NCI-H146 (cell line): ENCODE data around the gene LPP.

Source experiments
- DNase-seq: peaks from one replicate; lab custom pipeline; 2025; lab: John Stamatoyannopoulos, UW

Gene LPP

DNA sequence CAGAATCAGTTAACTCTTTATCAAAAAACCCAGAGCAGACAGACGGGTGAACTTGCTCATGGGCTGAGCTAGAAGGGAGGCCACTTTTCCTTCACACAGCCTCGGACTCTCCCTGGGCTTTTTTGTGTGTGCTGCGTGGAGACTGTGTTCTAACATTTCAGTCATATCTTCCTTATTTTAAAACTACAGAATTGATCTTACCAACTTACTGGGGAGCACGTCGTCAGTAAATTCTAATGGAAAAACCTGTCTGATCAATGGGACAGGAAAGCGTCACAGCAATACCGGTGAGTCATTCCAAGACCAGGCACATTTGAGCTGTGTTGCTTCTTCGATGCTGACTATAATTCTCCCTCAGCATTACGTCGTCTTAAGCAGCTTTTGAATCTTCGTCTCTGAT lies 145.1 kb downstream of the LPP start:
- no peak for DNase-seq

GRCh38 chr3:188299708-188300107 lies 145.8 kb downstream of the LPP start:
- DNase-seq: no peak

- DNase-seq: no peak
Measured at GRCh38 chr3:188301147-188301546, 147.2 kb downstream of the LPP start.

GRCh38 chr3:188303286-188303799 lies 149.4 kb downstream of the LPP start:
- DNase-seq: no peak

DNA sequence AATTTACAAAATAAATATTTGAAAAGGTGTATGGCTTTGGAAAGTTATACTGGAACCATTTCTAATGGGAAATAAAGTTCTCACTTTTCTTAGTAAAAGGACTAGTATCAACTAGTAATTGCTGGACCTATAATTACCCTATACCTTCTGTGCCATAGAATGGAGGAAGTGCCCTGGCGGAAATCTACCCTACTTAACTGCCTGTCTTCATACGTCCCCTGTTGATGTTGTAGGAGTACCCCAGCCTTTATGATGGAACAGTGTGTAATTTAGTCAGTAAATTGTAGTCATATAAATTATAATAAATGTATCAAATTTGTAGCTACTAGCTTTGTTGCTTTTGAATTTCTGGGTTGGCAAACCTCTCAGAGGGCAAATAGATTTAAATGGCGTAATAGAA lies 149.9 kb downstream of the LPP start:
- DNase-seq: no peak

DNA sequence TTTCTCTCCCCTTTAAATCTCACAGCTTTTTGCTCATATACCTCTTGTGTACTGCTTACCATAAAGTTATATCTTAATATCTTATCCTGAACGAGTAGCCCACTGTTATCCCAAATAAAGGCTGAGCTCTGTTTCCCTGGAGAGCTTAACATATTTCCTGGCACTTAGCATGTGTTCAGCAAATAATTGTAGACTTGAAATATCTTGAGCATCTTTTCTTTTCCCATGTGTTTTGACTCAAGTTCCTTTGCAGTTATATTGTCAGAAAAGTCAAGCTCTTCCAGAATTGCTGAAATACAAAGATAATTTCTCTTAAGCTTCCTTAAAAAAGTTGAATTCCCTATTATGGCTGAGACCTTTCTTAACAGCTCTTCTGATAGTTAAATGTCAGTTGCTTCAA lies 150.5 kb downstream of the LPP start:
- DNase-seq: no peak

- no peak for DNase-seq
Measured at GRCh38 chr3:188305220-188305619, 151.3 kb downstream of the LPP start.

- DNase-seq: no peak
Measured at GRCh38 chr3:188306435-188307005, 152.6 kb downstream of the LPP start.

DNA sequence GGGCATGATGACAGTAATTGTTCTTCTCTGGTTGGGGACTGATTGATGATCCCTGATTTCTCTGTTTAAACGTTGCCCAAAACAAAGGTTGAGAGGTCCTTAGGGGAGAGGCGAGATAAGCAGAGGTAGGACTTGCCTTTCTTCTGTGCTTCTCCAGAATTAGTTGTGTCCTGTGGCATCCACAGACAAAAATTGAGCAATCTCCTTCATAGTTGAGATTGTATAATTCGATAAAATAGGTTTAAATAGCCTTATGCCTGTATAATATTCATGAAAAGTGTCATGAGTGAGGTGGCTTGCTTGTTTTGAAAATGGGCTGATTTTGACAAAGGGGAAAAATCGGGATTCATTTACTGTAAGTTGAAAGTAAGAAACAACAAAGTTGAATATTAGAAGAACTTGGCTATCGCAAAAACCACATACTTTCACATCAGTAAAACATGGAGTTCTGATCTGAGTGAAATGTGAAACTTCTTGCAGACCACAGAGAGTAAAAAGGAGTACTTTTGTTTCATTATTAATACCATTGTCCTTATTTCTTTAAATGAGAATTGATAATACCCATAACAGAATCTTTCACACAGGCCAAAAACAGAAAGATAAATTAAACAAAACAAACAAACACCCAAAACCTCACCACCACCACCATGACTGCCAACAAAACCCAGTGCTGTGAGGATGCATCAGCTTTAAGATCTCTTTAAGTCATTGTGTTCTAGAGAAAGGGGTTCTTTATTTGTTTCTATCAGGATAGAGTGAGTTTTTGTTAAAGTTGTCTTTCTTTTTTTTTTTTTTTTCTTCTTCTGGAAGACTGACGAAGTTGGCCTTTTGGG lies 155.7 kb downstream of the LPP start:
- DNase-seq: no peak

DNA sequence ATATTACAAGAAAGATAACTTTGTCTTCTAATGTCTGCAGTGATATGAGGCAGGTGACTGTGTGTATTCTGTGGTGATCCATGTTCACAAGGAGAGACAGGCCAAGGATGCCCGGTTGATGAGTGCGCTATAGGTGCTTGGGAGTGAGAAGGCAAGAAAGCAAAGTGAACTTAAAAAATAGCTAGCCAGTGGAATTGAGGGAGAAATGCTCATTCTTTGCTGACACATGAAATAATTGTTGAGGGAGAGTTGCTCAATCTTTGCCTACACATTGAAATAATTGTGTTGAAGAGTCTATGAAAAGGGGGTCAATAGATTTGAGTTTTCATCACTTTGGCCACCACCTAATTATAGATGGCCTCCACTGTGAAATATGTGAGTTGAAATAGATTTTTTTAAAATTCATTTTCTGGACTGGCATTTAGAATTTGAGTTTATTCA lies 156.3 kb downstream of the LPP start:
- DNase-seq: no peak

GRCh38 chr3:188315553-188315952 lies 161.6 kb downstream of the LPP start:
- DNase-seq: no peak

DNA sequence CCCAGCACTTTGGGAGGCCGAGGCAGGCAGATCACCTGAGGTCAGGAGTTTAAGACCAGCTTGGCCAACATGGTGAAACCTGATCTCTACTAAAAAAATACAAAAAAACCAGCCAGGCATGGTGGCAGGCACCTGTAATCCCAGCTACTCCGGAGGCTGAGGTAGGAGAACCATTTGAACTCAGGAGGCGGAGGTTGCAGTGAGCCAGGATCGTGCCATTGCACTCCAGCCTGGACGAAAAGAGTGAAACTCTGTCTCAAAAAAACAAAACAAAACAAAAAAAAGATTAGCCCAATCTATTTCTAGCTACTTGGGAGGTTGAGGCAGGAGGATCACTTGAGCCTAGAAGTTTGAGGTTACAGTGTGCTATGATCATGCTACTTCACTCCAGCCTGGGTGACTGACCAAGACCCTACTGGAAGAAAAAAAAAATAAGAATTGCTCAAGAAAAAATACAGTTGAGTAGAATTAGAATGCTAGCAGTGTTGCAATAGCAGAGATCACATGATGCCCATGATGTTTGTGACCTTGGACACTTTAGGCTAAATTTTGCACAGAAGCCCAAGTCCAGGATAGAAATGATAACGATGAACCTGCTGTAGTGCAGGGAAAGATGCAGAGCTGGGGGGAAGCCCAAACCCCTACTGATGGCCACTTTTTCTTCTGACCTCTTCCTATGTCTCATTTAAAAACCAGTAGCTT lies 162.2 kb downstream of the LPP start:
- DNase-seq: no peak

DNA sequence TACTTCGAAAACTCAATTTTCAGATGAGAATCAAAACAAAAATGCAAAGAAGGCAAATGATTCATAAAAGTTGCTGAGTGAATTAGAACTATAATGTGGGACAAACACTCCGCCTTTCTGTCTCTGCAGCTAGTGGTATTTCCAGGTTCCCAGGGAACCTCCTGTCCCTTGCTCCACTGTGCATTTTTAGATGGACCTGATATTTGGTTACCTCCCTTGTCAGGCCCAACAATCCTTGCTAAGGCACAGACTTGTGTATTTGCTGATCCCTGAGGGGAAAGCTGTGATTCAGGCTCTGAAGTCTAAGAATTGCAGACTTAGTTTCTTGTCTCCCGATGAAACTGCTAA lies 162.7 kb downstream of the LPP start:
- no peak for DNase-seq

DNA sequence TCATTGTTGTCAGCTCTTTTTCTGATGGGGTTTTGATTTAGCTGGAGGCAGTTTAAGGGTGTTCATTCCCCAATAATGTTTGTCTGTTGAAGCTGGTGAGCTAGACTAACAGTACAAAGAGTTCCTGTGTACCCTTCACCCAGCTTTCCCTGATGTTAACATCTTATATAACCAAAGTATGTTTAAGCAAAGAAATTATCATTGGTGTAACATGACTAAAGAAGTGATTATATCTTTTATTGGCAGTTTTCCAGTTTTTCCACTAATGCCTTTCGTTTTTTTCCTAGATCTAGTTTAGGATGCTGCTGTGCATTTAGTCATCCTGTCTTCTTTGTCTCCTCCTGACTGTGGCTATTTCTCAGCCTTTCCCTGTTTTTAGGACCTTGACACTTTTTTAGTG lies 165.6 kb downstream of the LPP start:
- no peak for DNase-seq

GRCh38 chr3:188320757-188321156 lies 166.8 kb downstream of the LPP start:
- no peak for DNase-seq

- DNase-seq: no peak
Measured at GRCh38 chr3:188321258-188321657, 167.3 kb downstream of the LPP start.

DNA sequence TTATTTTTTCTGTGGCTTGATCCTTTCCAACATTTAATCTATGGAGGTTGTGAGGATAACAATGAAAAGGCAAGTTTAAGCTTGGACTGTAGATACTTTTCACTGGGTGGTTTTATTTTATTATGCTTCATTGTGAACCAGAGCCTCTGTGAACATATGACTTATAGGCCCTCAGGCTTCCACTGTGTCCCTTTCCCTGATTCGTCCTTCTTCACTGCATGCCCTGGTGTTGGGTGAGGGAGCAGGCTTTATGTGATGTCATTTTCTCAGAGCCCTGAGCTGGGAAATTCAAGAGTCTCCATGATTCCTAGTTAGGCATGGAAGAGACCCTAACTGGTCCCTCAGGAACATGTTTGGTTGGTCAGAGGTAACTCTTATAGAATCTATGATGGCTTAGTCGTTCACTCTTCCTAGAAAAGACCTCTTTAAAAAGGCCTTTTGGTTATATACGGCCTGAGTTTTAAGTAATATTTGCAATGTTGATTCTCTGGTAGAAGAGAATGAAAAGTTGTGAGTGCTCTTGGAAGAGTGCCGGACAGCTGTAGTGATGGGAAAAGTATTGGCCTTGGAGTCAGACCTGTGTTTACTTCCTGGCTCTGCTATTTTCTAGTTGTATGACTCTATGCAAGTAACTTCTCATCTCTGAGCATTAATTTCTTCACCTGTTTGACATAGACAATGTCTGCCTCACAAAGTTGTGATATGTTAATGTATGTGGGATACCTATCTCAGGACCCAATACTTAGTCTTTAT lies 168.4 kb downstream of the LPP start:
- DNase-seq: no peak

DNA sequence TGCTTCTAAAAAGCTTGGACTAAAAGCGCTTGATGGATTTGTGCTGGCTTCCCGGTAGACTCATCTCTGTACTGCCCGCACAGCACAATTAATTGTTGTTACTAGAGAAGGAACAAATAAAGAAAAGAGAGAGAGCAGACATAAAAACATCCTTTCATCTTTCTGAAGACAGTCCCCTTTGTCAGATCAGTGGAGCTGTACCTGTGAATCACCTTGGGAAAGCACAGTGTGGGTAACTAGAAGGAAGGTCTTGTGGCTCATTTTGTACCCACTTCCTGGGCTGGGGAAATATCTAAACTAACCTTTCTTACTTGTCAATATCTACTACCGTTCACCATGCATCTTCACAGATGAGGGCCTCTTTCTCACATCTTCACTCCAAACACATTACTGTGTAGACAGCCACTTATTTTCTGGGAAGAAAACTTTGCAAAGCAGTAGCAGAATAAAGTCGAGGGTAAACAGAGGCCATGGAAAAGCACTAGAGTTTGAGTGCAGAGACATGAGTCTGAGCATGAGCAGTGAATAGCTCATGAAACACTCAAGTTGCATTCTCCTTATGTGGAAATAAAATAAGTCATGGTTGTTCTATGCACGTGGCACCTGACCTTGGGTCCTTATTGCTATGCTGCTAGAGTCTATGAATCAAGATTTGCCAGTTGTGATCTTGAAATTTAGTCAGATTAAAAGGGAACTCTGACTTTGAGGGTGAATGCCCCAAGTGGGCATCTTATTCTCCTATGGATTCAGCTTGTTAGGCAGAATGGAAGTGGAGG lies 169.3 kb downstream of the LPP start:
- no peak for DNase-seq

- DNase-seq: no peak
Measured at GRCh38 chr3:188326111-188326510, 172.2 kb downstream of the LPP start.

- no peak for DNase-seq
Measured at GRCh38 chr3:188326968-188327367, 173.0 kb downstream of the LPP start.

DNA sequence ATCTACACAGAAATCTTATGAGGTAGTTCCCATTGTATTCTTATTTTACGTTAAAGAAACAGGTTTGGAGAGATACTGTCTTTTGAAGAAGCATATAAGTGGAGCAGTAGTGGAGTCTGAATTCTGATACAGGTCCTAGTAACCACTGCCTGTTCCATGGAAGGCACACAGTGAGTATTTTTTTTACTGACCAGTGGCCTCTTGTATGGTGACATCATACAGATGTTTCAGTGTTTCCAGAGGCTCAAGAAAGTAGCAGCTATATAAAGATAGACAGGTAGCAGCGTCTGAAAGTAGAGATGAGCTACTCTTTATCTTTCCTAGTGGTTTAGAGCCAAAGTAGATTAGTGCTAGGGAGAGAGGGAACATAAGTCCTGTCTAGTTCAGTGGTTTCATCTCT lies 173.5 kb downstream of the LPP start:
- DNase-seq: no peak

DNA sequence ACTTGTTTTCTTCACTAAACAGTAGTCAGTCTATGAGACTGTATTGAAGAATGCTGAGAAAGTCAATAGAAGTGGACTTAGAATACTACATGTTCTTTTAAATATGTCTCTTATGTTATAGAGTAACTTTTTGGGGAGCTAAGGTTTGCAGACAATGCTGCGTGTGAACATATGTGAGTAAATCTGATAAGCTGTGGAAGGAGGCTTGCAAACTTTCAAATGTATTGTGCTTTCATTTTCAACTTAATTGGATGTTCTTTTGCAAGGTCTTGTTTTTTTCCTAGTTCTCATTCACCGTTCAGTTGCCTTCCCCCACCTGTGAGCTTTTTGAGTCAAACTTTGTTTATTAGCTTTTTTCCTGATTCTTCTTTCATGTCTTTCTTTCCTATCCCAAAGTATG lies 176.2 kb downstream of the LPP start:
- DNase-seq: no peak
